Inflammatory macrophage treated with lipopolysaccharide for 4 hours (primary cell): Measurements from ENCODE around the gene FAAP20.

ENCODE experiments used
- DNase-seq: peaks from one replicate; pipeline ENCODE4 v3.0.0-alpha.2; 2020

The FAAP20 gene

GRCh38 chr1:2229911-2230731 is 35.5 kb upstream of the FAAP20 start:
- DNase-seq: no peak

- DNase-seq: peak; percentile 77
Observed at GRCh38 chr1:2229037-2229864, 34.7 kb upstream of the FAAP20 start.

GRCh38 chr1:2228694-2229036 is 34.1 kb upstream of the FAAP20 start:
- no peak for DNase-seq

GRCh38 chr1:2228157-2228594 is 33.6 kb upstream of the FAAP20 start, which contains the start of gene SKI:
TSS of gene SKI (plus strand) at chr1:2228319. CDS start at chr1:2228767, 448 bp downstream.
- DNase-seq: no peak

- peak; percentile 97 for DNase-seq
Observed at GRCh38 chr1:2227346-2228156, 33.0 kb upstream of the FAAP20 start.

GRCh38 chr1:2226525-2227345 is 32.2 kb upstream of the FAAP20 start:
- DNase-seq: no peak

- no peak for DNase-seq
Observed at GRCh38 chr1:2224631-2225428, 30.3 kb upstream of the FAAP20 start.

GRCh38 chr1:2224170-2224584 is 29.6 kb upstream of the FAAP20 start:
- peak; percentile 62 for DNase-seq

- DNase-seq: no peak
Observed at GRCh38 chr1:2221271-2221670, 26.7 kb upstream of the FAAP20 start.

GRCh38 chr1:2216767-2217058 is 22.1 kb upstream of the FAAP20 start:
- no peak for DNase-seq

GRCh38 chr1:2215909-2216766 is 21.6 kb upstream of the FAAP20 start:
- no peak for DNase-seq

GRCh38 chr1:2215329-2215728 is 20.8 kb upstream of the FAAP20 start:
- no peak for DNase-seq

- no peak for DNase-seq
Observed at GRCh38 chr1:2214541-2215241, 20.1 kb upstream of the FAAP20 start.

- DNase-seq: no peak
Observed at GRCh38 chr1:2213576-2214505, 19.3 kb upstream of the FAAP20 start.

GRCh38 chr1:2212532-2213491 is 18.2 kb upstream of the FAAP20 start:
- DNase-seq: peak; percentile 84

- DNase-seq: no peak
Observed at GRCh38 chr1:2212274-2212531, 17.6 kb upstream of the FAAP20 start.

GRCh38 chr1:2210786-2211185 is 16.2 kb upstream of the FAAP20 start:
- DNase-seq: no peak
